NCI-H69 (cell line): ENCODE results near the gene DKK3.

Source experiments
- DNase-seq: peaks from one replicate; lab custom pipeline; 2025; lab: John Stamatoyannopoulos, UW

Gene DKK3

GRCh38 chr11:11967669-11968510 is 40.5 kb downstream of the DKK3 start:
- peak; percentile 52 for DNase-seq

- DNase-seq: peak; percentile 87
These were observed 41.4 kb downstream of the DKK3 start for GRCh38 chr11:11966826-11967668.

DNA sequence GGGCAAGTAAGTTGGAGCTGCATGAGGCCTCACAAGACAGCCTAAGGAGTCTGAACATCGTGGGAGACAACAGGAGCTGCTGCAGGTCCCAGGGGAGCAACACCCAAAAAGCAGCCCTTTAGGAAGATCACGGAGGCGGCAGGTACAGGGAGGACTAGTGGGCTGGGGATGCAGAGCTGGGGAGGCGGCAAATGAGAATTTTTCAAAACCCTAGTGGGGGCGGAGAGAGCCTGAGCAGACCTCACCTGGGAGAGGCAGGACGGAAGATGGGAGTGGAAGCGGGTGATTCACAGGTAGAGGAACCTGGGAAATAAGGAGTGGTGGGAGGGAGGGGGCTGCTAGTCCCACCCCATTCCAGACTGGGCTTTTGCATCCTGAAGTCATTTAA is 42.1 kb downstream of the DKK3 start:
- DNase-seq: no peak

- no peak for DNase-seq
These were observed 42.6 kb downstream of the DKK3 start for GRCh38 chr11:11965656-11966353.

GRCh38 chr11:11965192-11965591 is 43.2 kb downstream of the DKK3 start:
- DNase-seq: no peak

DNA sequence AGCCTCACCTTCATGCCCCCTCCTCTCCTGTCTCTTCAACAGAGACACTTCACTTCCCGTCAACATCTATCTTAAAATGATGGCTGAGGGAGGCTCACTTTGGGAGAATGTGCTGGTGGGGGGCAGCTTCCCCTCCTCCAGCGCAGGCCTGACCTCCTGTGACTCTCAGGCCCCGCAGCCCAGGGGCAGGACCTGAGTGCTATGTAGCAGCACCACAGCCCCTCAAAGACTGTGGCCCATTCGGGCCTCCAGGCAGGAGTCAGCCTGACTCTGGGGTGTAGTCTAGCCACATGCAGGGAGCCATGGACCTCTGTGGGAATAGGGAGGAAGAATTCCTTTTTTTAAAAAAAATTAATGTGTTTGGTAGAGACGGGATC is 43.7 kb downstream of the DKK3 start:
- no peak for DNase-seq

DNA sequence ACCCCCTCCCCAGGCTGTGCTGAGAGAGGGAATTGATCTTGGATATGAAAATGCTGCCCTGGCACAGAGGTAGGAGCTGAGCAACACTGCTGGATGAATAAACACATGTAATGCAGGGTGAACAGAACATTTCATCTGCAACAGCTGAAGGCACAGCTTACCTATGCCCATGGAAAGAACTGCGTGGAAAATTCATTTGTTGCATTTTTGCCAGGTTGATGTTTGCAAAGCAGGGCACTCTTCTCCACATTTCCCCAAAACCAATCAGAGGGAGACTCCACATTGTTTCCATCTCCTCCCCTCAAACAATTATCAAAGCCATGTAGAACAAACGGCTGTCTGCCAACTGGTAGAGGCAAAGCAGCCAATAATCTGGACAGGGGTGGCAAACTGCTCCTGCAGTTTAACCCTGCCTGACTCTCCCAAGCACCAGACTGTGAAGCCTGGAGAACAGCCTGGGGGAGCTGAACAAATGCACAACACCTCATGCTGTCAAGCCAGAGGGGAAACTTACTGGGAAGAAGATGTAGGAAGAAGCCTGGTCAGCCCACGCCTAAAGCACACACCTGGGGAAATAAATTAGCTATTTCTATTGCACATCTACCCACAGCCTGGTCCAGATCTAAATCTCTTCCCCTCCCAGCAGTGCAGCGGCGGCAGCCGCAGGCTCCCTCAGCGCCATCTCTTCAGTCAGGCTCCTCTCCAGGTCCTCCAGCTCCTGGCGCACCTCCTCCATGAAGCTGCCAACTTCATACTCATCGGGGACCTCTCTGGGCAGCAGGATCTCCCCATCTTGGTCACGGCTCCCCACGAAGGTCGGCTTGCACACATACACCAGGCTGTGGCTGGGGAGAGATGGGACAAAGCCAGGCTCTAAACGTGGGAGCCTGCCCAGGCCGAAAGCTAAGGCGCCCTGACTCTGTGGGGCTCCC is 44.3 kb downstream of the DKK3 start:
- DNase-seq: peak; percentile 87

GRCh38 chr11:11963067-11963466 is 45.4 kb downstream of the DKK3 start:
- no peak for DNase-seq

GRCh38 chr11:11961399-11962028 is 46.9 kb downstream of the DKK3 start:
- DNase-seq: peak; percentile 74

DNA sequence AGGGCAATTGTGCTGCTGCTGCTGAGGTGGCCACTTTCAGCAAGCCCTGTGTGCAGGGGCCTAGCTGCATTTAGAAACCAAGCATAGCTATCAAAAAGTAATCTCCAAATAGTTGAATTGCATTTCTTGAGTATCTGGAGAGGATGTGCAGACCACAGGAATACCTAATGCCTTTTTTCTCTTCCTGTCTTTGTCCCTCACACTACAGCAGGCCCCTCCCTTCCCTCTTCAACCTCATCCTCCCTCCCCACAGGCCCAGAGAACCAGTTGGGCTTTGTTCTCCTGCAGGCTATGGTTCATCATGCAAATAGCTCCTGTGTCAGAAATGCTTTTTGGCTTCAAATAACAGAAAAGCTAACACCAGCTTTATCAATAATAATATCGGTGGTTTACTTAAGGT is 47.7 kb downstream of the DKK3 start:
- DNase-seq: no peak

- DNase-seq: no peak
These were observed 48.8 kb downstream of the DKK3 start for GRCh38 chr11:11959601-11960000.

- DNase-seq: no peak
These were observed 49.8 kb downstream of the DKK3 start for GRCh38 chr11:11958403-11959231.

DNA sequence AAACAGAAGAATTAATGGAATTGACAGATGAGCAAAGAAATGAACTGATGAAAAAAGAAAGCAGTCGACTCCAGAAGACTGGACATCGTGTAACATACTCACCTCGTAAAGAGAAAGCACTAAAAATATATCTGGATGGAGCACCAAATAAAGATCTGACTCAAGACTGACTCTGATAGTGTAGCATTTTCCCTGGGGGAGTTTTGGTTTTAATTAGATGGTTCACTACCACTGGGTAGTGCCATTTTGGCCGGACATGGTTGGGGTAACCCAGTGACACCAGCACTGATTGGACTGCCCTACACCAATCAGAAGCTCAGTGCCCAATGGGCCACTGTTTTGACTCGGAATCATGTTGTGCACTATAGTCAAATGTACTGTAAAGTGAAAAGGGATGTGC is 52.4 kb downstream of the DKK3 start:
- no peak for DNase-seq

DNA sequence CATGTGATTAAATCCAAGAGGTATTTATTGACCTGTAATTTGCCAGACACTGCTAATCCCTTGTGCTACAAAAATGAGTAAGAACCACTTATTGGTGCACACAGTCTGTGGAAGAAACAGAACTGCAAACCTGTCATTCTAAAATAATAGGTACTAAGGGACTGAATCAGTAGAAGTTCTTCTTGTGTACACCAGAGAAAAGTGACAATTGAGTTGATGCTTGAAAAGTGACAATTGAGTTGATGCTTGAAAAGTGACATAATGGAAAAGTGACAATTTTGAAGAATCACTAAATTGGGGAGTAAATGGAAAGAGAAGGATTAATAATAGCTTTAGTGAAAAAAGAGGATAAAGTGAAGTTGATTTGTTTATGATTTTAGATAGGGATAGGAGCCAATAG is 56.4 kb downstream of the DKK3 start:
- no peak for DNase-seq

GRCh38 chr11:11949482-11949881 is 58.9 kb downstream of the DKK3 start:
- DNase-seq: no peak

- no peak for DNase-seq
These were observed 60.0 kb downstream of the DKK3 start for GRCh38 chr11:11948242-11948947.

GRCh38 chr11:11947825-11948224 is 60.6 kb downstream of the DKK3 start:
- no peak for DNase-seq

GRCh38 chr11:11946878-11947277 is 61.5 kb downstream of the DKK3 start:
- DNase-seq: no peak

DNA sequence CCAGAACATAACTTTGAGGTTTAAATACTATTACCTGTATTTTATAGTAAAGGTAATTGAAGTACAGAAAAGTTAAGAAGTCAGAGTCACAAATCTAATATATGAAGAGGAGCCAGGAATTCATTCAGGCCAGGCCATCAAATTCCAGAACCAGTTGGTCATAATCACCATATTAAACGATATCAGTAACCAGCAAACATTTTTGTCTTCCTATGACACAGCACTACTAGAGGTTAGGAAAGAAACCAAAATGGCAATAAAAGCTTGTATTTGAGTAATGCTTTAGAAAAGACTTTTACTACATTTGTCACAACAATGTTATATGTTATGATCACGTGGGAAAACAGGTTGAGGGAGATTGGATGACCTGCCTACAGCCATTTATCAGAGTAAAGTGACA is 62.2 kb downstream of the DKK3 start:
- no peak for DNase-seq

DNA sequence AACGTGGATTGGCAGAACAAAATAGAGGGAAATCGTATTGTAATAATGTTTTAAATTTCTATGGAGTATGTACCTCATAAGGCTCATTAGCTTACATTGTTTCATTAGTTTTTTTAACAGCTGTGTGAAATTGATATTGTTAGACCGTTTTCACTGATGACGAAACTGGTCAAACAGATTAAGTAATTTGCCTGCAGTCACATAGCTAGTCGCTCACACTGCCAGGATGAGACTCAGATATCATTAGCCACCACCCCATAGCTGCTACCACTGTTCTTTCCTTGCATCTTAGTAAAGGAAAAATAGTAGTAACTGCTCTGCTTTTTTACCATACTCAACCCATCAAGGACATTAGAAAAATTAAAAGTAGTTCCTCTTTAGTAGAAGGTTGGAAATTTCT is 64.0 kb downstream of the DKK3 start:
- DNase-seq: peak; percentile 58
